HUES48 (cell line): ENCODE results near the gene FHAD1.

Experiments used
- H3K27ac ChIP-seq: one replicate; pipeline ENCODE4 v1.7.0; 2013; ENCODE audit warnings: low read depth, low read length, inconsistent platforms
- H3K27me3 ChIP-seq: 2 replicates; pipeline ENCODE4 v1.6.1; 2013; ENCODE audit warnings: mild to moderate bottlenecking, low read length; ENCODE audit not compliant: control insufficient read depth, insufficient read depth
- H3K36me3 ChIP-seq: 2 replicates; pipeline ENCODE4 v1.6.1; 2013; ENCODE audit warnings: low read length; ENCODE audit not compliant: control insufficient read depth, insufficient read depth
- H3K4me1 ChIP-seq: 2 replicates; pipeline ENCODE4 v1.6.1; 2013; ENCODE audit warnings: mild to moderate bottlenecking, low read length; ENCODE audit not compliant: control insufficient read depth, insufficient read depth
- H3K4me3 ChIP-seq: 2 replicates; pipeline ENCODE4 v1.5.1; 2013; ENCODE audit warnings: mild to moderate bottlenecking, low read depth, low read length
- H3K9ac ChIP-seq: 2 replicates; pipeline ENCODE4 v1.6.1; 2013; ENCODE audit warnings: mild to moderate bottlenecking, low read depth, low read length, moderate library complexity
- H3K9me3 ChIP-seq: 2 replicates; pipeline ENCODE4 v1.6.1; 2013; ENCODE audit warnings: low read length; ENCODE audit not compliant: control insufficient read depth, insufficient read depth

FHAD1 gene

GRCh38 chr1:15342408-15342967, 95.5 kb downstream of the FHAD1 start:
- Histone ChIP-seq H3K27ac (no peak overlapping the region), H3K27me3 (no peaks in the 10 kb centered on the region), H3K9me3 (no peaks in the 10 kb centered on the region), H3K36me3 (no peaks in the 10 kb centered on the region), H3K4me1 (no peaks in the 10 kb centered on the region; the same call in 1 of the 2 replicates), H3K4me3 (no peak overlapping the region), H3K9ac (no peak overlapping the region)

GRCh38 chr1:15343099-15343498, 96.1 kb downstream of the FHAD1 start:
- no peak overlapping the region for H3K4me3 ChIP-seq
- H3K36me3 ChIP-seq, result no peaks in the 10 kb centered on the region
- no peak overlapping the region for H3K9ac ChIP-seq
- H3K27ac ChIP-seq, result no peak overlapping the region
- no peaks in the 10 kb centered on the region; the same call in 1 of the 2 replicates for H3K4me1 ChIP-seq
- no peaks in the 10 kb centered on the region for H3K27me3 ChIP-seq
- no peaks in the 10 kb centered on the region for H3K9me3 ChIP-seq

GRCh38 chr1:15343729-15344128, 96.7 kb downstream of the FHAD1 start:
- no peak overlapping the region for H3K9ac ChIP-seq
- H3K4me1 ChIP-seq, result no peaks in the 10 kb centered on the region; the same call in 1 of the 2 replicates
- no peaks in the 10 kb centered on the region for H3K27me3 ChIP-seq
- H3K36me3 ChIP-seq, result no peaks in the 10 kb centered on the region
- H3K9me3 ChIP-seq, result no peaks in the 10 kb centered on the region
- no peak overlapping the region for H3K4me3 ChIP-seq
- H3K27ac ChIP-seq, result no peak overlapping the region

- no peak overlapping the region for H3K9ac ChIP-seq
- no peak overlapping the region for H3K27ac ChIP-seq
- H3K9me3 ChIP-seq, result no peaks in the 10 kb centered on the region
- H3K36me3 ChIP-seq, result no peaks in the 10 kb centered on the region
- no peaks in the 10 kb centered on the region for H3K27me3 ChIP-seq
- no peak overlapping the region for H3K4me3 ChIP-seq
- no peaks in the 10 kb centered on the region; the same call in 1 of the 2 replicates for H3K4me1 ChIP-seq
Measured at GRCh38 chr1:15344380-15344779, 97.4 kb downstream of the FHAD1 start.

GRCh38 chr1:15344800-15345704, 98.0 kb downstream of the FHAD1 start:
- Histone ChIP-seq H3K27ac (no peak overlapping the region), H3K36me3 (no peaks in the 10 kb centered on the region), H3K4me1 (no peaks in the 10 kb centered on the region; the same call in 1 of the 2 replicates), H3K4me3 (no peak overlapping the region), H3K9me3 (no peaks in the 10 kb centered on the region), H3K27me3 (no peaks in the 10 kb centered on the region), H3K9ac (no peak overlapping the region)

- no peak overlapping the region for H3K4me3 ChIP-seq
- no peak overlapping the region for H3K9ac ChIP-seq
- no peaks in the 10 kb centered on the region for H3K27me3 ChIP-seq
- no peaks in the 10 kb centered on the region for H3K9me3 ChIP-seq
- no peaks in the 10 kb centered on the region for H3K36me3 ChIP-seq
- H3K27ac ChIP-seq, result no peak overlapping the region
- no peaks in the 10 kb centered on the region; the same call in 1 of the 2 replicates for H3K4me1 ChIP-seq
Measured at GRCh38 chr1:15345705-15346345, 98.8 kb downstream of the FHAD1 start.

GRCh38 chr1:15346346-15347030, 99.5 kb downstream of the FHAD1 start:
- Histone ChIP-seq H3K9ac (no peak overlapping the region), H3K27me3 (no peaks in the 10 kb centered on the region), H3K27ac (no peak overlapping the region), H3K9me3 (no peaks in the 10 kb centered on the region), H3K36me3 (no peaks in the 10 kb centered on the region), H3K4me1 (no peaks in the 10 kb centered on the region; the same call in 1 of the 2 replicates), H3K4me3 (no peak overlapping the region)

- H3K27ac ChIP-seq, result no peak overlapping the region
- H3K4me3 ChIP-seq, result no peak overlapping the region
- H3K4me1 ChIP-seq, result no peaks in the 10 kb centered on the region; the same call in 1 of the 2 replicates
- H3K9ac ChIP-seq, result no peak overlapping the region
- H3K36me3 ChIP-seq, result no peaks in the 10 kb centered on the region
- H3K27me3 ChIP-seq, result no peaks in the 10 kb centered on the region
- H3K9me3 ChIP-seq, result no peaks in the 10 kb centered on the region
Measured at GRCh38 chr1:15347182-15347581, 100.2 kb downstream of the FHAD1 start.

- no peaks in the 10 kb centered on the region for H3K9me3 ChIP-seq
- no peaks in the 10 kb centered on the region; the same call in 1 of the 2 replicates for H3K4me1 ChIP-seq
- H3K9ac ChIP-seq, result no peak overlapping the region
- no peak overlapping the region for H3K4me3 ChIP-seq
- no peak overlapping the region for H3K27ac ChIP-seq
- no peaks in the 10 kb centered on the region for H3K27me3 ChIP-seq
- no peaks in the 10 kb centered on the region for H3K36me3 ChIP-seq
Measured at GRCh38 chr1:15348648-15349047, 101.6 kb downstream of the FHAD1 start.

- Histone ChIP-seq H3K4me1 (no peaks in the 10 kb centered on the region), H3K4me3 (no peak overlapping the region), H3K9me3 (no peaks in the 10 kb centered on the region), H3K9ac (no peak overlapping the region), H3K36me3 (no peaks in the 10 kb centered on the region), H3K27ac (no peak overlapping the region), H3K27me3 (no peaks in the 10 kb centered on the region)
Measured at GRCh38 chr1:15349133-15349532, 102.1 kb downstream of the FHAD1 start.
